LNCAP (cell line): Measurements from ENCODE around the gene FBXO24.

Experiments used
- TF ChIP-seq, protein P1 (sequence below): fragments of 450-650 bp; IDR thresholded peaks from 2 replicates; pipeline ENCODE4 v1.5.1; 2017; ENCODE audit warnings: mild to moderate bottlenecking

The FBXO24 gene

DNA sequence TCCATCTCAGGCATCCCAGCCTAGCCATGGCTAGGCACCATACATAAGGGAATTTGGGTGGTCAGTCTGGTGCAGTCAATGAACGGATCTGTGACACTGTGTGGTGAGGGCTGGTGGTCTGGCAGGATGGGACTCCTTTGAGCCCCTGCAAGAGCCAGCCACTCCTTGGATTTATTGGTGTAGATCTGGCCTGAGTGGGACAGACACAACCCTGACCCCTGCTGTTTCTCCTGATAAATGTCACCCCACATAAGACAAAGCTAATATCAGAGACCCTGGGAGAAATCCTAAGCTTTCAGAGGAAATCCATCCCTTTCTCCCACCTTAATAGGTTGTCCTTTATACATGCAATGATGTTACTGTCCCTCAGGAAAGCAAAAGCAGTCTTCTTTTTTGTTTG lies 2.3 kb downstream of the FBXO24 start:
- TF ChIP-seq, protein P1, sequence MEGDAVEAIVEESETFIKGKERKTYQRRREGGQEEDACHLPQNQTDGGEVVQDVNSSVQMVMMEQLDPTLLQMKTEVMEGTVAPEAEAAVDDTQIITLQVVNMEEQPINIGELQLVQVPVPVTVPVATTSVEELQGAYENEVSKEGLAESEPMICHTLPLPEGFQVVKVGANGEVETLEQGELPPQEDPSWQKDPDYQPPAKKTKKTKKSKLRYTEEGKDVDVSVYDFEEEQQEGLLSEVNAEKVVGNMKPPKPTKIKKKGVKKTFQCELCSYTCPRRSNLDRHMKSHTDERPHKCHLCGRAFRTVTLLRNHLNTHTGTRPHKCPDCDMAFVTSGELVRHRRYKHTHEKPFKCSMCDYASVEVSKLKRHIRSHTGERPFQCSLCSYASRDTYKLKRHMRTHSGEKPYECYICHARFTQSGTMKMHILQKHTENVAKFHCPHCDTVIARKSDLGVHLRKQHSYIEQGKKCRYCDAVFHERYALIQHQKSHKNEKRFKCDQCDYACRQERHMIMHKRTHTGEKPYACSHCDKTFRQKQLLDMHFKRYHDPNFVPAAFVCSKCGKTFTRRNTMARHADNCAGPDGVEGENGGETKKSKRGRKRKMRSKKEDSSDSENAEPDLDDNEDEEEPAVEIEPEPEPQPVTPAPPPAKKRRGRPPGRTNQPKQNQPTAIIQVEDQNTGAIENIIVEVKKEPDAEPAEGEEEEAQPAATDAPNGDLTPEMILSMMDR: no peak

- TF ChIP-seq, protein P1: no peak
Observed at GRCh38 chr7:100589341-100589947, 3.3 kb downstream of the FBXO24 start.

GRCh38 chr7:100590077-100590737 lies 4.1 kb downstream of the FBXO24 start:
- TF ChIP-seq, protein P1: no peak

GRCh38 chr7:100591596-100591995 lies 5.5 kb downstream of the FBXO24 start:
- TF ChIP-seq, protein P1: no peak

DNA sequence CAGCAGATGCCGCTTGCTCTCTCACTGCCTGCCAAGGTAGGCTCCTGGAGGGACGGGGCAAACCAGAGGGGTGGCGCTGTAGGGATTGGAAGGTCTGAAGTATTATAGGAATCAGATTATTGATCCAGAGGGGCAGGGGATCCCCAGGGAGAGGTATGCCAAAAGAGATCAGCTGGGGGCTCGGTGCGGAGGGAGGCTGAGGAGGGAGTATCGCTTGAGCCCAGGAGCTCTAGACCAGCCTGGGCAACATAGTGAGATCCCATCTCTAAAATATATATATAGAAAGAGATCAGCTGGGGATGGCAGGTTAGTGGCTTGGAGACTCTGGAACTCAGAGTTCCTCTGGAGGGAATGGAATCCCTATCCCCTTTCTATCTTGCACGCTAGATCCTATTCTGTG lies 9.1 kb downstream of the FBXO24 start:
- TF ChIP-seq, protein P1: no peak

DNA sequence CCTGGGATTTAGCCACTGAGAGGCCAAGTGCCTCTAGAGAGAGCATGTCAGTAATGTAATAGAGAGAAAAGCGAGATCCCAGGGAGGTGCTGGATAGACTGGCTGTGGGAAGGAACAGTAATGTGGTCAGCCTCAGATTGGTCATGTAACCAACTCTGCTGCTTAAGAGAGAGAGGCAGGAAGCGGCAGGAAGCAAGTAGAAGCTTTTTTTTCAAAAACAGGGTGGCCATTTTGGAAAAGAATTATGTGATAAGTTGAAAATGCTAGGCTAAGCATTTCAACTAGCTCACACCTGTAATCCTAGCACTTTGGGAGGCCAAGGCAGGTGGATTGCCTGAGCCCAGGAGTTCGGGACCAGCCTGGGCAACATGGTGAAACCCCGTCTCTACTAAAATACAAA lies 12.3 kb downstream of the FBXO24 start:
- TF ChIP-seq, protein P1: no peak

GRCh38 chr7:100599911-100600729 lies 14.0 kb downstream of the FBXO24 start:
- TF ChIP-seq, protein P1: no peak
